K562 (cell line): ENCODE measurements around the gene CNOT1. TPM values are rescaled to one million over a fixed set of nuclear protein-coding genes. Genes with fewer than 3 reads are reported as not detected.

ENCODE experiments used
- CEBPZ ChIP-seq: fragments of 150-350 bp; IDR thresholded peaks from 2 replicates; pipeline ENCODE4 v1.6.1; 2014; ENCODE audit warnings: low read depth, mild to moderate bottlenecking, low read length, borderline replicate concordance
- CTCF ChIP-seq, 3 experiments: IDR thresholded peaks in 2 of 3; conservative IDR thresholded peaks in 1 of 3; 2 replicates each; pipeline ENCODE4 v1.5.1; 2011 to 2012; ENCODE audit warnings: low read length in 3 of 3, mild to moderate bottlenecking in 3 of 3, control low read depth in 2 of 3, improper control_type of control experiment in 1 of 3, inconsistent platforms in 1 of 3, low read depth in 1 of 3, mixed read lengths in 1 of 3, moderate library complexity in 1 of 3; ENCODE audit not compliant: insufficient read depth in 2 of 3
- DIDO1 ChIP-seq: fragments of 450-650 bp; IDR thresholded peaks from 2 replicates; pipeline ENCODE4 v1.6.1; 2016; ENCODE audit warnings: low read depth, missing biosample characterization, missing genetic modification characterization
- FOXO4 ChIP-seq: fragments of 450-650 bp; formaldehyde crosslinking; IDR thresholded peaks from 2 replicates; pipeline ENCODE4 v1.4.0; 2020; ENCODE audit warnings: mild to moderate bottlenecking, moderate library complexity
- HMG20A ChIP-seq: fragments of 450-650 bp; formaldehyde crosslinking; conservative IDR thresholded peaks from 2 replicates; pipeline ENCODE4 v1.4.0; 2020; ENCODE audit warnings: mild to moderate bottlenecking, mixed read lengths
- MAFG ChIP-seq: fragments of 450-650 bp; conservative IDR thresholded peaks from 2 replicates; pipeline ENCODE4 v1.6.1; 2016; ENCODE audit warnings: missing genetic modification characterization, missing compliant biosample characterization
- POLR2H ChIP-seq: IDR thresholded peaks from 2 replicates; pipeline ENCODE4 v1.6.1; 2016; ENCODE audit warnings: missing genetic modification characterization, low read depth, mild to moderate bottlenecking, control low read depth, missing compliant biosample characterization, moderate library complexity
- STAT5A ChIP-seq: IDR thresholded peaks from 2 replicates; pipeline ENCODE4 v1.6.1; 2012; ENCODE audit warnings: low read length, inconsistent platforms, borderline replicate concordance
- THRAP3 ChIP-seq: fragments of 450-650 bp; IDR thresholded peaks from 2 replicates; pipeline ENCODE4 v1.6.1; 2016; ENCODE audit warnings: mild to moderate bottlenecking, inconsistent platforms, borderline replicate concordance
- VEZF1 ChIP-seq: fragments of 200-800 bp; sonication (Bioruptor generic); IDR thresholded peaks from 2 replicates; pipeline ENCODE4 v1.6.1; 2017; ENCODE audit warnings: missing genetic modification characterization, missing compliant biosample characterization
- ZNF146 ChIP-seq: IDR thresholded peaks from one replicate; pipeline ENCODE4 v1.6.1; 2018; ENCODE audit warnings: missing compliant biosample characterization; ENCODE audit not compliant: unreplicated experiment
- ZNF740 ChIP-seq, 3 experiments: fragments of 200-800 bp in 1 of 3; sonication (Bioruptor generic) in 1 of 3; sonication (generic) in 1 of 3; formaldehyde crosslinking in 1 of 3; IDR thresholded peaks; 2 replicates each; pipeline versions ENCODE4 v1.6.1 to v1.8.0; 2016 to 2022; ENCODE audit warnings: mild to moderate bottlenecking in 2 of 3, missing compliant biosample characterization in 2 of 3, missing genetic modification characterization in 2 of 3, missing genetic modification reagents in 1 of 3
- ZSCAN29 ChIP-seq: fragments of 450-650 bp; IDR thresholded peaks from 2 replicates; pipeline ENCODE4 v1.6.1; 2017
- polyA plus RNA-seq, 8 experiments: library from polyadenylated mRNA; depleted of rRNA in 4 of 8; stranded (reverse) in 5 of 8; unstranded in 3 of 8; fragments of >200 nt; fragmentation: Nextera tagmentation in 2 of 8; fragmentation: Illumina TruSeq in 1 of 8; extraction: Ambion mirVana in 2 of 8; extraction: Trizol in 1 of 8; gene quantifications; 2 replicates each; pipeline versions ENCODE4 v1.2.1 to v1.2.3, GENCODE V29; 2011 to 2014; ENCODE audit warnings: inconsistent platforms in 1 of 8, missing spikeins in 1 of 8
- total RNA-seq, 7 experiments: library from RNA; depleted of rRNA in 6 of 7; stranded (reverse); fragments of >200 nt in 6 of 7; fragmentation: Illumina TruSeq in 2 of 7; extraction: Trizol in 2 of 7; gene quantifications; 2 replicates each; pipeline versions ENCODE4 v1.2.1 to v1.2.3, GENCODE V29; 2011 to 2021; ENCODE audit warnings: low replicate concordance in 1 of 7

The CNOT1 gene
- total and polyA plus RNA-seq, 9 of the 15 experiments (the other 6 are each of a cell fraction or from before 2014, with no cell fraction given) = 110 to 270 (median 220) TPM

- TF ChIP-seq ZNF740 (CRISPR knock-in tag; IDR thresholded peaks at IDR 0.05) (no peak), ZNF740 (tag; IDR thresholded peaks at IDR 0.05) (no peak), CEBPZ (no peak), THRAP3 (no peak), CTCF (IDR thresholded peaks at IDR 0.05 in 2 of 3, conservative IDR thresholded peaks at IDR 0.05 in 1 of 3; ENCODE audit: insufficient read depth in 2 of 3, low read depth in 1 of 3, low read length in 3 of 3) (peak; percentile 54 to 79 (median 77)), STAT5A (no peak), MAFG (tag) (peak; percentile 96), HMG20A (CRISPR knock-in tag) (no peak), ZNF146 (CRISPR knock-in tag) (no peak), VEZF1 (CRISPR knock-in tag) (no peak), POLR2H (tag) (no peak), FOXO4 (no peak), ZSCAN29 (no peak), DIDO1 (tag) (no peak)
These were observed 134.6 kb downstream of the CNOT1 start (continued) for GRCh38 chr16:58494981-58495520.
